ENCODE data around the gene UST. TPM values are rescaled to one million over a fixed set of nuclear protein-coding genes. Genes with fewer than 3 reads are reported as not detected.

The UST gene
- total and polyA plus RNA-seq, 4 donors, result 0.24 to 2.7 (median 0.87) TPM

DNA sequence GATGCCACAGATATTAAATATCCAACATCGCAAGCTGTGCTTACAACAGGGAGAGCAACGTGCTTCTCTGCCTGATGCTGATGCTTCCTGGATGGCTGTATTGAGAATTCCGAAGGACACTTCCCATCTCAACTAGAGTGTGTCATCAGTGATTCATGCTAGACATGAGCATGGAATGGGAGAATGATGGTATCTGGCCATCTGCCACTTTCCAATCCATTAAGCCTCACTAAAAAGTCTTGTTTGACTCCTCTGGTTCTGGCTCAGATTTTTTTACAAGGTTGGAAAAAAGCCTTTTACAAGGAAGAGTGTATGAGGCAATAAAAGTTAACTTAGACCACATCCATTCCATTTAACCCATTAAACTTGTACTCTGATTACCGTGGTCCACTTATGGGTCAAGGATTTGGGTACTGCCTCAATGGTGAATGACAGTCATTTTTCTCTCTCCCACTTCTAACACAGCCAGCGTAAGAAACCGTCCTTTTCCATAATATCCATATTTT, 265.3 kb downstream of the UST start:
- no peaks in the 10 kb centered on the region for H3K9me3 ChIP-seq (ENCODE audit: control insufficient read depth in 4 of 4, low read length in 3 of 4)
- 92% methylated on average over 6 of the region's 6 CpGs for WGBS

DNA sequence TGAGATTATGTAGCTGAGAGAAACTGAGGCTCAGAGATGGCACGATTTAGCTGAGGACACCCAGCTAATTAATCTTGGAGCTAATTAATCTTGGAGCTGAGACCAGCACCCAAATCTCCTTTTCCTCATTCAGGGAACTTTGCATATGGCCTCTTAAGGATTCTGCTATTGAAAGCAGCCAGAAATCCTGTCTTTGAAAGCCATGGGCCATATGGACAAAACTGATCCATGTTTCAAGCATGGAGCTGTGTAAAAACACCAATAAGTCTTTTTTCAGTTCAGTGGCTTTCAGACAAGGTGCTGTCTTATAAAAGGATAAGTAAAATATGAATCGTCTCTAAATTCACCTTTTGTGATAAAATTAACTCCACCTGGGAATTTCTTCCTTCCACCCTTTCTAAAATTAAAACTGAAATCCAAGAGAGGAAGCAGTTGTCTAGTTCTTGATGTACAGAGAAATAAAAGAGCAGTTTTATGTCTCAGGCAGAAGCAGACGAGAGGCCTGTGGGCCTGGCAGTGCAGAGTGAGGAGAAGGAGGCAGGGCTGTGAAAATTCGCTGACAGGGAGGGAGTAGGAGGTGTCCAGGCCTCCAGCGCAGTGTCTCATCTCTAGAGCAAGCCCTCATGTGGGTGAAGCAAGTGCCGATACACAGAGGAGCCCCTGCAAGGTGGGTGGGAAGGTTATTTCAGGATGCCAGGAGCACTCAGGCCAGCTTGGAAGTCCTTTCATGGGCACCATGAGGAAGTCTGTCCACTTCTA, 266.9 kb downstream of the UST start:
- no peak overlapping the region for H3K9ac ChIP-seq (ENCODE audit: low read depth in 1 of 2, low read length in 2 of 2)
- 89% methylated on average over 6 of the region's 6 CpGs for WGBS
- H3K27me3 ChIP-seq (ENCODE audit: control insufficient read depth in 4 of 4, insufficient read depth in 4 of 4, low read length in 3 of 4), result no peaks in the 10 kb centered on the region
- H3K4me1 ChIP-seq (ENCODE audit: control insufficient read depth in 4 of 4, insufficient read depth in 4 of 4, low read length in 3 of 4), result no peaks in the 10 kb centered on the region
- H3K4me3 ChIP-seq (ENCODE audit: low read depth in 1 of 3, low read length in 3 of 3), result no peak overlapping the region
- no peaks in the 10 kb centered on the region for H3K9me3 ChIP-seq (ENCODE audit: control insufficient read depth in 4 of 4, low read length in 3 of 4)
- H3K27ac ChIP-seq (ENCODE audit: low read depth in 1 of 2, low read length in 2 of 2), result no peak overlapping the region
- H3K36me3 ChIP-seq (ENCODE audit: control insufficient read depth in 4 of 4, insufficient read depth in 3 of 4, low read depth in 1 of 4, low read length in 3 of 4), result no peaks in the 10 kb centered on the region
- DNase-seq (ENCODE audit: low spot score), result no peak
- TF ChIP-seq GABPA (IDR thresholded peaks at IDR 0.05 in 1 of 2, conservative IDR thresholded peaks at IDR 0.05 in 1 of 2), result no peak
- no peak for TF ChIP-seq RXRA (IDR thresholded peaks at IDR 0.05)
- TF ChIP-seq, protein P1, sequence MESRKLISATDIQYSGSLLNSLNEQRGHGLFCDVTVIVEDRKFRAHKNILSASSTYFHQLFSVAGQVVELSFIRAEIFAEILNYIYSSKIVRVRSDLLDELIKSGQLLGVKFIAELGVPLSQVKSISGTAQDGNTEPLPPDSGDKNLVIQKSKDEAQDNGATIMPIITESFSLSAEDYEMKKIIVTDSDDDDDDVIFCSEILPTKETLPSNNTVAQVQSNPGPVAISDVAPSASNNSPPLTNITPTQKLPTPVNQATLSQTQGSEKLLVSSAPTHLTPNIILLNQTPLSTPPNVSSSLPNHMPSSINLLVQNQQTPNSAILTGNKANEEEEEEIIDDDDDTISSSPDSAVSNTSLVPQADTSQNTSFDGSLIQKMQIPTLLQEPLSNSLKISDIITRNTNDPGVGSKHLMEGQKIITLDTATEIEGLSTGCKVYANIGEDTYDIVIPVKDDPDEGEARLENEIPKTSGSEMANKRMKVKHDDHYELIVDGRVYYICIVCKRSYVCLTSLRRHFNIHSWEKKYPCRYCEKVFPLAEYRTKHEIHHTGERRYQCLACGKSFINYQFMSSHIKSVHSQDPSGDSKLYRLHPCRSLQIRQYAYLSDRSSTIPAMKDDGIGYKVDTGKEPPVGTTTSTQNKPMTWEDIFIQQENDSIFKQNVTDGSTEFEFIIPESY (IDR thresholded peaks at IDR 0.05), result no peak
- TF ChIP-seq, protein P2, sequence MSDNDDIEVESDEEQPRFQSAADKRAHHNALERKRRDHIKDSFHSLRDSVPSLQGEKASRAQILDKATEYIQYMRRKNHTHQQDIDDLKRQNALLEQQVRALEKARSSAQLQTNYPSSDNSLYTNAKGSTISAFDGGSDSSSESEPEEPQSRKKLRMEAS (IDR thresholded peaks at IDR 0.05), result no peak
- TF ChIP-seq RAD21 (IDR thresholded peaks at IDR 0.05), result no peak
- no peak for TF ChIP-seq NR2F2 (IDR thresholded peaks at IDR 0.05)
- no peak for TF ChIP-seq JUND (IDR thresholded peaks at IDR 0.05)
- no peak for TF ChIP-seq TAF1 (conservative IDR thresholded peaks at IDR 0.05)
- TF ChIP-seq SP1 (IDR thresholded peaks at IDR 0.05), result no peak
- TF ChIP-seq FOXA2 (IDR thresholded peaks at IDR 0.05), result no peak

More for the DNA sequence above, 265.3 kb downstream of the UST start:
- no peak overlapping the region for H3K4me3 ChIP-seq (ENCODE audit: low read depth in 1 of 3, low read length in 3 of 3)
- no peak overlapping the region for H3K9ac ChIP-seq (ENCODE audit: low read depth in 1 of 2, low read length in 2 of 2)
- no peak overlapping the region for H3K27ac ChIP-seq (ENCODE audit: low read depth in 1 of 2, low read length in 2 of 2)
- H3K27me3 ChIP-seq (ENCODE audit: control insufficient read depth in 4 of 4, insufficient read depth in 4 of 4, low read length in 3 of 4), result no peaks in the 10 kb centered on the region
- DNase-seq (ENCODE audit: low spot score), result no peak
- TF ChIP-seq EGR1 (IDR thresholded peaks at IDR 0.05; ENCODE audit: low read depth in 2 of 2) (no peak), TAF1 (conservative IDR thresholded peaks at IDR 0.05) (no peak), FOXA2 (IDR thresholded peaks at IDR 0.05) (no peak), YY1 (IDR thresholded peaks at IDR 0.05) (no peak), FOXA1 (IDR thresholded peaks at IDR 0.05) (no peak), NR2F2 (IDR thresholded peaks at IDR 0.05) (no peak), RAD21 (IDR thresholded peaks at IDR 0.05) (no peak), REST (IDR thresholded peaks at IDR 0.05) (no peak), JUND (IDR thresholded peaks at IDR 0.05) (no peak), HNF4A (conservative IDR thresholded peaks at IDR 0.05) (no peak)
- TF ChIP-seq, protein P3, sequence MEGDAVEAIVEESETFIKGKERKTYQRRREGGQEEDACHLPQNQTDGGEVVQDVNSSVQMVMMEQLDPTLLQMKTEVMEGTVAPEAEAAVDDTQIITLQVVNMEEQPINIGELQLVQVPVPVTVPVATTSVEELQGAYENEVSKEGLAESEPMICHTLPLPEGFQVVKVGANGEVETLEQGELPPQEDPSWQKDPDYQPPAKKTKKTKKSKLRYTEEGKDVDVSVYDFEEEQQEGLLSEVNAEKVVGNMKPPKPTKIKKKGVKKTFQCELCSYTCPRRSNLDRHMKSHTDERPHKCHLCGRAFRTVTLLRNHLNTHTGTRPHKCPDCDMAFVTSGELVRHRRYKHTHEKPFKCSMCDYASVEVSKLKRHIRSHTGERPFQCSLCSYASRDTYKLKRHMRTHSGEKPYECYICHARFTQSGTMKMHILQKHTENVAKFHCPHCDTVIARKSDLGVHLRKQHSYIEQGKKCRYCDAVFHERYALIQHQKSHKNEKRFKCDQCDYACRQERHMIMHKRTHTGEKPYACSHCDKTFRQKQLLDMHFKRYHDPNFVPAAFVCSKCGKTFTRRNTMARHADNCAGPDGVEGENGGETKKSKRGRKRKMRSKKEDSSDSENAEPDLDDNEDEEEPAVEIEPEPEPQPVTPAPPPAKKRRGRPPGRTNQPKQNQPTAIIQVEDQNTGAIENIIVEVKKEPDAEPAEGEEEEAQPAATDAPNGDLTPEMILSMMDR (IDR thresholded peaks at IDR 0.05; ENCODE audit: low read depth, low read length, missing input control), result no peak
- TF ChIP-seq, protein P2 (IDR thresholded peaks at IDR 0.05), result no peak
- no peaks in the 10 kb centered on the region for H3K4me1 ChIP-seq (ENCODE audit: control insufficient read depth in 4 of 4, insufficient read depth in 4 of 4, low read length in 3 of 4)
- no peaks in the 10 kb centered on the region for H3K36me3 ChIP-seq (ENCODE audit: control insufficient read depth in 4 of 4, insufficient read depth in 3 of 4, low read depth in 1 of 4, low read length in 3 of 4)
